ENCODE measurements around the gene TSPOAP1. TPM values are rescaled to one million over a fixed set of nuclear protein-coding genes. Genes with fewer than 3 reads are reported as not detected.

Gene TSPOAP1
- total and polyA plus RNA-seq, 2 of the 13 experiments (the other 11 are each of a cell fraction or from before 2014, with no cell fraction given) = not detected

- peak; percentile 37; the same call in 1 of the 2 replicates for TF ChIP-seq SOX5 (CRISPR knock-in tag; IDR thresholded peaks at IDR 0.05; ENCODE audit: borderline replicate concordance)
- TF ChIP-seq ELF4 (CRISPR knock-in tag; IDR thresholded peaks at IDR 0.05; ENCODE audit: borderline replicate concordance) = no peak
- TF ChIP-seq MTA1 (CRISPR knock-in tag; IDR thresholded peaks at IDR 0.05; ENCODE audit: borderline replicate concordance) = no peak
- TF ChIP-seq HOXA3 (CRISPR knock-in tag; IDR thresholded peaks at IDR 0.05) = no peak
- no peak for TF ChIP-seq GZF1 (CRISPR knock-in tag; IDR thresholded peaks at IDR 0.05)
- 0 out of 2 replicates have a peak, but pooled peaks have one; percentile 39 for TF ChIP-seq SP4 (CRISPR knock-in tag; IDR thresholded peaks at IDR 0.05)
- TF ChIP-seq, protein P1, sequence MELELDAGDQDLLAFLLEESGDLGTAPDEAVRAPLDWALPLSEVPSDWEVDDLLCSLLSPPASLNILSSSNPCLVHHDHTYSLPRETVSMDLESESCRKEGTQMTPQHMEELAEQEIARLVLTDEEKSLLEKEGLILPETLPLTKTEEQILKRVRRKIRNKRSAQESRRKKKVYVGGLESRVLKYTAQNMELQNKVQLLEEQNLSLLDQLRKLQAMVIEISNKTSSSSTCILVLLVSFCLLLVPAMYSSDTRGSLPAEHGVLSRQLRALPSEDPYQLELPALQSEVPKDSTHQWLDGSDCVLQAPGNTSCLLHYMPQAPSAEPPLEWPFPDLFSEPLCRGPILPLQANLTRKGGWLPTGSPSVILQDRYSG (CRISPR knock-in tag; IDR thresholded peaks at IDR 0.05) = no peak
These were observed 36.8 kb upstream of the TSPOAP1 start (continued) for GRCh38 chr17:58365185-58365979.

DNA sequence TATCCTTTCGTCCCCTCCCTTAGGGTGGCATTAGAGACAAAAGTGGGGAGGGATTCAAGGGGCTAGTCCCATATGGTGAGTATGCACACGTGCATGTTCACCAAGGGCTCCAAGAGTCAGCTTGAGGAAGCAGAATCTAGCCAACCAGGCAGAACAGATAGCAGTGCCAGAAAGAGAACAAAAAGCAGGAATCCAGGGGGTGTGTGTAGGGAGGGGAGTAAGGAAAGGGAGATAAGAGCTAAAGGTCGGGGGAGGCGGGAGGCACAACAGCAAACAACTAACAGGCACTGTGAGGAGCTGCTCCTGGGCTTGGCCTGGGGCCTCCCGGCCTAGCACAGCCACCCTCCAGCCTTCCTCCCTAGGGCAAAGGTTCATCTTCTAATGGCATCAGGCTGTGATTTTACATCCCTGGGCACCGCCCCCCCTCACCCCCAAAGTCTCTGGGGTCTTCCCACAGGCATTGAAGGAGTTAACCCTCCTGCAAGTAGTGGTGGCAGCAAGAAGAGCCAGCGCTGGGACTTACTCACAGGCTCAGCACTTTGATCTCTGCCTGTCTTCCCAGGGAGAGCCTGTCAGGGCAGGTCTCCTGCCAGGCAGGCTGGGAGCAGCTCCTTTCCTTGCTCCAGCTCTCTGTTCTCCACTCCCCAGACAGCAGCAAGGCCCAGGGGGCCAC is 35.8 kb upstream of the TSPOAP1 start:
- H3K4me1 ChIP-seq (ENCODE audit: insufficient read depth, low read length) = peaks cover 94% of the 10 kb centered on the region
- BruUV-seq (replicated peaks) = TSS peak; percentile 66
- POLR2A ChIA-PET = interaction anchor here (0.9 to 12.9 kb wide), 15 partner anchors 9 to 56 kb away, joined by 3 to 458 read pairs (median 11); partner anchors contain the start of genes RNF43 and SUPT4H1
- peak overlapping the region in 1 of 3 experiments; percentile 32; a peak in 2 of 6 replicates for H3K4me3 ChIP-seq (replicated peaks in 1 of 3; ENCODE audit: insufficient read depth in 1 of 3, low read depth in 2 of 3, low read length in 3 of 3)
- no peaks in the 10 kb centered on the region for H3K27me3 ChIP-seq (ENCODE audit: control insufficient read depth in 1 of 2, insufficient read depth in 2 of 2, low read length in 2 of 2)
- H3K36me3 ChIP-seq (replicated peaks in 1 of 2; ENCODE audit: control insufficient read depth in 1 of 2, insufficient read depth in 2 of 2, low read length in 2 of 2) = peaks cover 56 to 70% of the 10 kb centered on the region in 2 experiments
- WGBS (ENCODE audit: low lambda C conversion rate) = 20% methylated on average over 7 of the region's 7 CpGs
- peak overlapping the region; percentile 70 for H3K4me2 ChIP-seq (ENCODE audit: low read depth, low read length)
- H2AFZ ChIP-seq (ENCODE audit: low read length) = no peak overlapping the region
- intact Hi-C loops (cut with micrococcal nuclease; ENCODE audit: unreplicated experiment) = loop anchor here (1.0 to 2.0 kb wide), 2 partner anchors 16 to 27 kb away; no protein-coding TSS in a partner anchor
- peak; percentile 89 for FAIRE-seq
- peaks cover 77% of the 10 kb centered on the region for H3K79me2 ChIP-seq (ENCODE audit: insufficient read depth, low read length)
- peak overlapping the region; percentile 89 for H3K27ac ChIP-seq (ENCODE audit: extremely low read length, insufficient read depth, low read length)
- no peaks in the 10 kb centered on the region for H4K20me1 ChIP-seq (ENCODE audit: insufficient read depth, low read length)
- in situ Hi-C loops (cut with HindIII; ENCODE audit: extremely low pct_ligation_motif_present, low pct_unique_long_range_greater_than_20kb) = loop anchor here (5.0 kb wide), 1 partner anchor 53 kb away; the partner anchor contains the start of gene RNF43
- ATAC-seq = peak; percentile 92
- peak; percentile 84 for DNase-seq (ENCODE audit: low spot score)
- CTCF ChIA-PET (ENCODE audit: low intra/inter-chr PET ratio, low total read pairs) = interaction anchor here (1.2 kb wide), 1 partner anchor 10 kb away, joined by 3 read pairs; no protein-coding TSS in a partner anchor
- peak overlapping the region; percentile 68 for H3K9ac ChIP-seq (ENCODE audit: insufficient read depth, low read depth, low read length)
- no peaks in the 10 kb centered on the region for H3K9me3 ChIP-seq (ENCODE audit: low read length)
- TF ChIP-seq, protein P2, sequence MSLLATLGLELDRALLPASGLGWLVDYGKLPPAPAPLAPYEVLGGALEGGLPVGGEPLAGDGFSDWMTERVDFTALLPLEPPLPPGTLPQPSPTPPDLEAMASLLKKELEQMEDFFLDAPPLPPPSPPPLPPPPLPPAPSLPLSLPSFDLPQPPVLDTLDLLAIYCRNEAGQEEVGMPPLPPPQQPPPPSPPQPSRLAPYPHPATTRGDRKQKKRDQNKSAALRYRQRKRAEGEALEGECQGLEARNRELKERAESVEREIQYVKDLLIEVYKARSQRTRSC (CRISPR knock-in tag; IDR thresholded peaks at IDR 0.05; ENCODE audit: low read depth) = no peak
- TF ChIP-seq, protein P3, sequence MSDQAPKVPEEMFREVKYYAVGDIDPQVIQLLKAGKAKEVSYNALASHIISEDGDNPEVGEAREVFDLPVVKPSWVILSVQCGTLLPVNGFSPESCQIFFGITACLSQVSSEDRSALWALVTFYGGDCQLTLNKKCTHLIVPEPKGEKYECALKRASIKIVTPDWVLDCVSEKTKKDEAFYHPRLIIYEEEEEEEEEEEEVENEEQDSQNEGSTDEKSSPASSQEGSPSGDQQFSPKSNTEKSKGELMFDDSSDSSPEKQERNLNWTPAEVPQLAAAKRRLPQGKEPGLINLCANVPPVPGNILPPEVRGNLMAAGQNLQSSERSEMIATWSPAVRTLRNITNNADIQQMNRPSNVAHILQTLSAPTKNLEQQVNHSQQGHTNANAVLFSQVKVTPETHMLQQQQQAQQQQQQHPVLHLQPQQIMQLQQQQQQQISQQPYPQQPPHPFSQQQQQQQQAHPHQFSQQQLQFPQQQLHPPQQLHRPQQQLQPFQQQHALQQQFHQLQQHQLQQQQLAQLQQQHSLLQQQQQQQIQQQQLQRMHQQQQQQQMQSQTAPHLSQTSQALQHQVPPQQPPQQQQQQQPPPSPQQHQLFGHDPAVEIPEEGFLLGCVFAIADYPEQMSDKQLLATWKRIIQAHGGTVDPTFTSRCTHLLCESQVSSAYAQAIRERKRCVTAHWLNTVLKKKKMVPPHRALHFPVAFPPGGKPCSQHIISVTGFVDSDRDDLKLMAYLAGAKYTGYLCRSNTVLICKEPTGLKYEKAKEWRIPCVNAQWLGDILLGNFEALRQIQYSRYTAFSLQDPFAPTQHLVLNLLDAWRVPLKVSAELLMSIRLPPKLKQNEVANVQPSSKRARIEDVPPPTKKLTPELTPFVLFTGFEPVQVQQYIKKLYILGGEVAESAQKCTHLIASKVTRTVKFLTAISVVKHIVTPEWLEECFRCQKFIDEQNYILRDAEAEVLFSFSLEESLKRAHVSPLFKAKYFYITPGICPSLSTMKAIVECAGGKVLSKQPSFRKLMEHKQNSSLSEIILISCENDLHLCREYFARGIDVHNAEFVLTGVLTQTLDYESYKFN (CRISPR knock-in tag; conservative IDR thresholded peaks at IDR 0.05) = peak; percentile 92
- TF ChIP-seq SNAPC2 (CRISPR knock-in tag; IDR thresholded peaks at IDR 0.05) = no peak
- no peak for TF ChIP-seq RFXANK (CRISPR knock-in tag; IDR thresholded peaks at IDR 0.05)
- TF ChIP-seq ZNF430 (CRISPR knock-in tag; IDR thresholded peaks at IDR 0.05) = peak; percentile 80; the same call in 1 of the 2 replicates
- TF ChIP-seq NRL (CRISPR knock-in tag; IDR thresholded peaks at IDR 0.05; ENCODE audit: borderline replicate concordance) = peak; percentile 39; the same call in 1 of the 2 replicates
- TF ChIP-seq ZNF460 (CRISPR knock-in tag; IDR thresholded peaks at IDR 0.05; ENCODE audit: borderline replicate concordance) = no peak
- no peak for TF ChIP-seq ZNF30 (CRISPR knock-in tag; IDR thresholded peaks at IDR 0.05)

Data from HepG2 (cell line).